ENCODE data around the gene TSHR.
"Not testable (repeated sequence)": the region's sequence is repeated elsewhere in the genome, so short reads cannot be mapped to it uniquely, and the experiment has no call there.

Gene TSHR

DNA sequence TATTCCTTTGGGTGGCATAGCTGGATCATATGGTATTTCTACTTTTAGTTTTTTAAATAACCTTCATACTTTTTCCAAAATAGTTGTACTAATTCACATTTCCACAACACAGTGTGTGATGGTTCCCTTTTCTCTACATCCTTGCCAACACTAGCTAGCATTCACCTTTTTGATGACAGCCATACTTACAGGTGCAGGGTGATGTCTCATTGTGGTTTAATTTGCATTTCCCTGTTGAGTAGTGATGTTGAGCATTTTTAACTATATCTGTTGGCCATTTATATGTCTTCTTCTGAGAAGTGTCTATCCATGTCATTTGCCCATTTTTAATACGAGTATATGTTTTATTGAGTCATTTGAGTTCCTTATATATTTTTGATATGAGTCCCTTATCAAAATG, 96.1 kb downstream of the TSHR start:
- no peaks in the 10 kb centered on the region for H3K27me3 Mint-ChIP-seq (ENCODE audit: low read depth)
- H3K4me1 Mint-ChIP-seq (ENCODE audit: low read depth): no peaks in the 10 kb centered on the region
- no peak overlapping the region for H3K4me3 Mint-ChIP-seq
- H3K36me3 Mint-ChIP-seq (ENCODE audit: low read depth): no peaks in the 10 kb centered on the region
- no peak overlapping the region for H3K27ac Mint-ChIP-seq
- H3K9me3 Mint-ChIP-seq: peaks cover 16% of the 10 kb centered on the region

DNA sequence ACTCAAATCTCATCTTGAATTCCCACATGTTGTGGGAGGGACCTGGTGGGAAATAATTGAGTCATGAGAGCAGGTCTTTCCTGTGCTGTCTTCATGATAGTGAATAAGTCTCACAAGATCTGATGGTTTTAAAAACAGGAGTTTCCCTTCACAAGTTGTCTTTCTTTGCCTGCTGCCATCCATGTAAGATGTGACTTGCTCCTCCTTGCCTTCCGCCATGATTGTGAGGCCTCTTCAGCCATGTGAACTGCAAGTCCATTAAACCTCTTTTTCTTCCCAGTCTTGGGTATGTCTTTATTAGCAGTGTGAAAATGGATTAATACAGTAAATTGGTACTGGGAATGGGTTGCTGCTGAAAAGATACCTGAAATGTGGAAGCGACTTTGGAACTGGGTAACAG, 98.6 kb downstream of the TSHR start:
- H3K27me3 Mint-ChIP-seq (ENCODE audit: low read depth); H3K36me3 Mint-ChIP-seq (ENCODE audit: low read depth): not testable (repeated sequence)

DNA sequence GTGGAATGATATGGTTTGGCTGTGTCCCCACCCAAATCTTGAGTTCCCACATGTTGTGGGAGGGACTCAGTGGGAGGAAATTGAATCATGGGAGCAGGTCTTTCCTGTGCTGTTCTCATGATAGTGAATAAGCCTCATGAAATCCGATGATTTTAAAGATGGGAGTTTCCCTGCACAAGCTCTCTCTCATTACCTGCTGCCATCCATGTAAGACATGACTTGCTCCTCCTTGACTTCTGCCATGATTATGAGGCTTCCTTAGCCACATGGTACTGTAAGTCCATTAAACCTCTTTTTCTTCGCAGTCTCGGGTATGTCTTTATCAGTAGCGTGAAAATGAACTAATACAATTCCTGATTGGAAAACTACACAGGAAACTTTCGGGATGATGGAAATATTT, 100.5 kb downstream of the TSHR start:
- no peak overlapping the region for H3K27ac Mint-ChIP-seq
- no peak overlapping the region for H3K4me3 Mint-ChIP-seq
- H3K9me3 Mint-ChIP-seq: peaks cover 16% of the 10 kb centered on the region
- no peaks in the 10 kb centered on the region for H3K4me1 Mint-ChIP-seq (ENCODE audit: low read depth)
- H3K27me3 Mint-ChIP-seq (ENCODE audit: low read depth): no peaks in the 10 kb centered on the region
- no peaks in the 10 kb centered on the region for H3K36me3 Mint-ChIP-seq (ENCODE audit: low read depth)

More for the DNA sequence above, 98.6 kb downstream of the TSHR start:
- not testable (repeated sequence) for H3K4me1 Mint-ChIP-seq (ENCODE audit: low read depth); H3K4me3 Mint-ChIP-seq; H3K27ac Mint-ChIP-seq
- H3K9me3 Mint-ChIP-seq: peaks cover 16% of the 10 kb centered on the region

DNA sequence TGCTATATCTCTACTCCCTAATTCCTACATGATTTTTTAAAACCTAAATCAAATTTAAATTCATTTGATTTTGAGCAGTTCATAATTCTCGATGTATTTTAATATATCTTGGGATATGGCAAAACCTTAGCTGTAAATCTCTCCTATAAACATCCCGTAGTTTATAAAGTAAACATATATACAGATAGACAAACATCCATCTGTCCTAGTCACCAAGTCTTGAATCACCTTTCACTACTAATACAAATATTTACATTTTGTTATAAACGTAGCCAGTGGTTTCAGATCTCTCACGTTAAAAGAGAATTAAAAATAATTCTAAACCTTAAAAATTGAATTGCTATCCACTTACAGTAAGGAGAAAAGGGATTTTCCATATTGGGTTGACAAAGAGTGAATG, 107.0 kb downstream of the TSHR start:
- Mint-ChIP-seq H3K4me1 (ENCODE audit: low read depth) (no peaks in the 10 kb centered on the region), H3K27ac (no peak overlapping the region), H3K36me3 (ENCODE audit: low read depth) (no peaks in the 10 kb centered on the region), H3K4me3 (no peak overlapping the region), H3K9me3 (no peaks in the 10 kb centered on the region), H3K27me3 (ENCODE audit: low read depth) (peaks cover 3% of the 10 kb centered on the region)

DNA sequence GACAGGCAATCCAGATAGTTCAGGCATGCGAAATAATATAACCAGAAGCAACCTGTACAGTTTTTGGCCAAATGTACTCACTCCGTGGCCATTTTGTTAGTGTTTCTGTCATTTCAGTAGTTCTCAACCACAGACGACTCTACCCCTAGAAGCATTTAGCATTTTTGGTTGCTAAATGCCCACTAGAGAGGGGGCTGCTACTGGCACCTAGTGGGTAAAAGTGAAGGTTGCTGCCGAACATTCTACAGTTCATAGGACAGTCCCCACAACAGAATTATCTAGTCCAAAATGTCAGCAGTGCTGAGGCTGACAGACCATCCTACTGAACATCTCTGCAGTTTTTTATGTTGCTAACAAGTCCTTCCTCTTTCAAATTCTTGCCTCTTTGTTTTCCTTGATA, 107.4 kb downstream of the TSHR start:
- no peaks in the 10 kb centered on the region for H3K36me3 Mint-ChIP-seq (ENCODE audit: low read depth)
- peaks cover 3% of the 10 kb centered on the region for H3K27me3 Mint-ChIP-seq (ENCODE audit: low read depth)
- H3K9me3 Mint-ChIP-seq: no peaks in the 10 kb centered on the region
- no peak overlapping the region for H3K27ac Mint-ChIP-seq
- H3K4me1 Mint-ChIP-seq (ENCODE audit: low read depth): no peaks in the 10 kb centered on the region
- no peak overlapping the region for H3K4me3 Mint-ChIP-seq

DNA sequence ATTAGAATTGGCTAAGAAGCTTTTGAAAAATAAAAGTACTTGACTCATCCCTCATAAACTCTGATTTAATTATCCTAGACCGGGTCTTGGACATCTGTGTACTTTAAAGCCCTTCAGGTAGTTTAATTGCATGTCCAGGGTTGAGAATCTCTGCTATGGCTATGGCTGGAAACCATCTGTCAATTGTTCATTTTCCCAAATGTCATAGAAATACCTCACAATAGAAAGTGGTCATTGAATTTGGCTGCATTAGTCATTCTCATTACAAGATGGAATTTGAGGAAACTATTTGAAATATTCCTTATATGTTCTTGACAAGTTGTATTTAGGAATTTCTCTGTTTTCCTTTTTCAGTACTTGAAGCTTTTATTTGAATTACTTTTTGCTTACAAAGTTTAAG, 111.3 kb downstream of the TSHR start:
- H3K27ac Mint-ChIP-seq: no peak overlapping the region
- no peaks in the 10 kb centered on the region for H3K36me3 Mint-ChIP-seq (ENCODE audit: low read depth)
- no peaks in the 10 kb centered on the region for H3K4me1 Mint-ChIP-seq (ENCODE audit: low read depth)
- H3K4me3 Mint-ChIP-seq: no peak overlapping the region
- peaks cover 9% of the 10 kb centered on the region for H3K9me3 Mint-ChIP-seq
- H3K27me3 Mint-ChIP-seq (ENCODE audit: low read depth): no peaks in the 10 kb centered on the region

DNA sequence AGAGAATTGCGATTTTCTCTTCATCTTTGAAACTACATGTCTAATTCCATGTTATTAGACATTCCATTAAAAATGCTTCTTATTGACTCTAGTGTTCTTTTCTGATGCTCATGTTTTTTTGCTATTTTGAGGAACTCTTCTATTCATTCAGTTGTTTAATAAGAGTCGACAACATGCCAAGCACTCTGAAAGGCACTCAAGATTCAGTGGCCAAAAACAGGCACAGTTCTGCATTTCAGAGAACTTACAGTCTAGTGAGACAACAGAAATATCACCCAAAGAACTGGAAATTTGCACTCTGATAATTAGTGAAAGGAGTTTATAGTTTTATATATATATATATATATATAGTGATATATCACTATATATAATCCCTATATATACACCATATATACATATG, 111.7 kb downstream of the TSHR start:
- H3K4me3 Mint-ChIP-seq: no peak overlapping the region
- H3K9me3 Mint-ChIP-seq: peaks cover 9% of the 10 kb centered on the region

DNA sequence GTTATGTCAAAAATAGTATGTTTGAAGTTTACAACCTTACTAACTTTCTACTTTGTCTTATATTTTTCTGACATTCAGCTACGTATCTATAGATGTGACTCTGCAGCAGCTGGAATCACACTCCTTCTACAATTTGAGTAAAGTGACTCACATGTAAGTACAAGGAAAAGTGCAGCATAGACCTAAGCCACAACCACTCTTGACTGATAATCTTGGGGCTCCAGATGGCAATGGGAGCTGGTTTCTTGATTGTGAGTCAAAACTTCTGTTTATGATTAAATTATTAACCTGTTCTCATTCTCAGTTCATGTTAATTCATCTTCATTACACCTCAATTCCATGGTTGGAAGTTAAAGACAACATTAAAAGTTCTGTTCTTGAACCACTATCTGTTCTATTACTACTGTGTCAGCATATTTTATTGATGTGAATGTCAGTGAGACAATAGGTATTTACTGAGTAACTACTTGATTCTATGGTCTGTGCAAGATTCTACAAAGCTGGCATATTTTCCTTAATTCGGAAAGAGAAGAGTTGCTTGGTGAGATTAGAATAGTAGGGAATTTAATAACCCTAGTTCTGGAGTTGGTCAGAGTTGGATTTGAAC, 112.9 kb downstream of the TSHR start:
- H3K27ac Mint-ChIP-seq: no peak overlapping the region
- H3K4me1 Mint-ChIP-seq (ENCODE audit: low read depth): no peaks in the 10 kb centered on the region
- H3K4me3 Mint-ChIP-seq: no peak overlapping the region
- H3K36me3 Mint-ChIP-seq (ENCODE audit: low read depth): no peaks in the 10 kb centered on the region
- H3K27me3 Mint-ChIP-seq (ENCODE audit: low read depth): no peaks in the 10 kb centered on the region
- H3K9me3 Mint-ChIP-seq: peaks cover 9% of the 10 kb centered on the region

More for the DNA sequence above, 111.7 kb downstream of the TSHR start:
- Mint-ChIP-seq H3K27me3 (ENCODE audit: low read depth) (no peaks in the 10 kb centered on the region), H3K4me1 (ENCODE audit: low read depth) (no peaks in the 10 kb centered on the region), H3K27ac (no peak overlapping the region), H3K36me3 (ENCODE audit: low read depth) (no peaks in the 10 kb centered on the region)

DNA sequence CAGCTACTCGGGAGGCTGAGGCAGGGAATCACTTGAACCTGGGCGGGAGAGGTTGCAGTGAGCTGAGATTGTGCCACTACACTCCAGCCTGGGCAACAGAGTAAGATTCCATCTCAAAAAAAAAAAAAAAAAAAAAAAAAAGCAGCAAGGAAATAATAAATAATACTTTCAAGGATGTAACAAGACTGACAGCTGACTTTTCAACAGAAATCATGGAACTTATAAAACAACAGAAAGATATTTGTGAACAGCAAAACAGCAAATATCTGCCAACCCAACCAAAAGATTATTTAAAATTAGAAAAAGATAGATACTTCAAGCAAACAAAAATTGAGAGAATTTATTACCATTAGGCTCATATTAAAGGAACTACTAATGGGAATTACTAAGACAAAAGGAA, 115.1 kb downstream of the TSHR start:
- Mint-ChIP-seq H3K9me3 (peaks cover 9% of the 10 kb centered on the region), H3K27ac (no peak overlapping the region), H3K4me1 (ENCODE audit: low read depth) (no peaks in the 10 kb centered on the region)

DNA sequence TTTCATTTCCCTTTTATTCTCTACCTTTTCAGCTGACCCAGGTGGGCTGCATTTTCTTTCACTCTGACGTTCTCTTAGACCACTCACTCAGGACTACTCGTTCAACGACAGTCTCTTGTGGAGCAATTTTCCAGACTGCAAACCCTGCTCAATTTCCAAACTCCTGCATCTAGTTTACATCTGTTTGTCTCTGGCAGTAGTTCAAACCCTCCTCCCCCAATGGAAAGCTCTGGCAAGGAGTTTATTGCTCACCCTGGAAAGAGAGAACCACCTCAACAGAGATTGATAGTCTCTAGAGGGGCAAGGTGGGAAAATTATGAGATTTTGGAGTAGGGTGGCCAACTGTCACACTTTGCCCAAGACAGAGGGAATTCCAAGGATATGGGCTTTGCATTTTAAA, 130.2 kb downstream of the TSHR start:
- Mint-ChIP-seq H3K27ac (no peak overlapping the region), H3K9me3 (no peaks in the 10 kb centered on the region), H3K4me1 (ENCODE audit: low read depth) (no peaks in the 10 kb centered on the region), H3K4me3 (no peak overlapping the region), H3K27me3 (ENCODE audit: low read depth) (no peaks in the 10 kb centered on the region), H3K36me3 (ENCODE audit: low read depth) (no peaks in the 10 kb centered on the region)

More for the DNA sequence above, 115.1 kb downstream of the TSHR start:
- no peaks in the 10 kb centered on the region for H3K36me3 Mint-ChIP-seq (ENCODE audit: low read depth)
- no peaks in the 10 kb centered on the region for H3K27me3 Mint-ChIP-seq (ENCODE audit: low read depth)
- no peak overlapping the region for H3K4me3 Mint-ChIP-seq

DNA sequence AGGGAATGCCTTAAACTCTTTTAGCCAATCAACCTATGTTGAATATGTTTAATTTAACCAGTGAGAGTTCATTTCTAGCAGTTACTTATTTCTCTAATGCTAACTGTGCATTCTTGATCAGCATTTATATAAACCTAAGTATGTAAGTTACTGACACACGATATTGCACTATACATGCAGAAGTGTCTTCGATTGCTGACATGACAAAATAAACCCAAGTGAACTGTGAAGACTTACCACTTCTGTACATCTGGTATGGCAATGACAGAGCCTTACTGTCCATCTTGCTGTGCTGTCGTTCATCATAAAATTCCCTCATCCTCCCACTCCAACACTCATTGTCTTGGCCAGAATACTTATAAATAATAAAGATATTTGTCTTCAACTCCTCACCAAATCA, 131.8 kb downstream of the TSHR start:
- H3K4me1 Mint-ChIP-seq (ENCODE audit: low read depth): no peaks in the 10 kb centered on the region
- H3K27me3 Mint-ChIP-seq (ENCODE audit: low read depth): no peaks in the 10 kb centered on the region
- no peak overlapping the region for H3K4me3 Mint-ChIP-seq
- no peaks in the 10 kb centered on the region for H3K9me3 Mint-ChIP-seq
- H3K36me3 Mint-ChIP-seq (ENCODE audit: low read depth): no peaks in the 10 kb centered on the region
- H3K27ac Mint-ChIP-seq: no peak overlapping the region

DNA sequence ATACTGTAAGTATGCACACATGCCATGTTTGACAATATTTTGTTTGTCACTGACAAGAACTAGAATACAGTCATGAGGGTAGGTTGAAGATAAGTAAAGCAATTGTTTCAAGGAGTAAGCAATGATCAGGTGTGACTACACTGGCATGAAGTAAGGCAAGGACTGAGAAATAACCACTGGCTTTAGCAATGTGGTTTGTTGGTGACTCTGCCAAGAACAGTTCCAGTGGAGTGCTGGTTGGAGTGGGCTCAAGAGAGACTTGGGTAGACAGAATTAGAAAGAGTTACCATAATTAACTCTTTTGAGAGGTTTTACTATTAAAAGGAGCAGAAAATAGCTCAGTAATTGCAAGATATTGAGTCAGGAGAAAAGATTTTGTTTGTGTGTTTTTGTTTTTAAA, 135.7 kb downstream of the TSHR start:
- no peak overlapping the region for H3K27ac Mint-ChIP-seq
- no peak overlapping the region for H3K4me3 Mint-ChIP-seq
- no peaks in the 10 kb centered on the region for H3K9me3 Mint-ChIP-seq
- H3K4me1 Mint-ChIP-seq (ENCODE audit: low read depth): no peaks in the 10 kb centered on the region
- H3K36me3 Mint-ChIP-seq (ENCODE audit: low read depth): no peaks in the 10 kb centered on the region
- no peaks in the 10 kb centered on the region for H3K27me3 Mint-ChIP-seq (ENCODE audit: low read depth)

DNA sequence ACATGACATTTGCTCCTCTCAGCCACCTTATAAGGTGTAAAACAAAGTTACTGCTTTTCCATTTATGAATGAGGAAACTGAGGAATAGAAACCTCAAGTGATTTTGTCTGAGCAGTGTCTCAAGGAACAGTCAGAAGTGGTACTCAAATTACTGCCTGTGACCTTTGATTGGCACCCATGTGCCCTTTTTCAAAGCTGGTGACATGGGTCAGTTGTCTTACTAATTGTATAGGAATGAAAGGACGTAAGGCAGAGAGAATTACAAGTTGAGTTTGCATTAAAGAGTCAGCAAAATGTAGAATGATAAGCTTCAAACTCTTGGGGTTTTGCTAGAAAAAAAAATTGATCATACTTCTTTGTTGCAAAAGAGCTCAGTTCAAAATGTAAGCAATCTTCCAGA, 136.2 kb downstream of the TSHR start:
- Mint-ChIP-seq H3K27me3 (ENCODE audit: low read depth) (no peaks in the 10 kb centered on the region), H3K36me3 (ENCODE audit: low read depth) (no peaks in the 10 kb centered on the region), H3K9me3 (no peaks in the 10 kb centered on the region), H3K27ac (no peak overlapping the region), H3K4me3 (no peak overlapping the region), H3K4me1 (ENCODE audit: low read depth) (no peaks in the 10 kb centered on the region)

DNA sequence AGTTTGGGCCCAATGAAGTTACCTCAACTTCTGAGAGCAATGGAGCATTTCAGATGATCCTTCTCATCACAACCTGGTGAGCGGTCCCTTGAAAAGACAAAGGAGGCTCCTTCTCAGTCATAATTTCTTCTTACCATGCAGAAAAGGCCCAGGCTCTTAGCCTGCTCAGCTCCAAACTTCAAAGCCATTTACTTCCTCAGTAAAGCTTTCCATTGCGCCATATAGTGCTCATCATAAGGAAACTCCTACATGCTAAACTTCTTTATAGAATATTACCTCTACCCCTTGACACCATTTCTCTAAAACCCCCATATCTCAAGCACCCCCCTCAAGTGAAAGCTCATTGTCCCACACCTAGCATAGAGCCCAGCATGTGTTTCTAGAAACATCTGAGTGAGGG, 138.2 kb downstream of the TSHR start:
- Mint-ChIP-seq H3K4me1 (ENCODE audit: low read depth) (no peaks in the 10 kb centered on the region), H3K36me3 (ENCODE audit: low read depth) (no peaks in the 10 kb centered on the region), H3K4me3 (no peak overlapping the region), H3K27me3 (ENCODE audit: low read depth) (no peaks in the 10 kb centered on the region), H3K27ac (no peak overlapping the region), H3K9me3 (no peaks in the 10 kb centered on the region)

DNA sequence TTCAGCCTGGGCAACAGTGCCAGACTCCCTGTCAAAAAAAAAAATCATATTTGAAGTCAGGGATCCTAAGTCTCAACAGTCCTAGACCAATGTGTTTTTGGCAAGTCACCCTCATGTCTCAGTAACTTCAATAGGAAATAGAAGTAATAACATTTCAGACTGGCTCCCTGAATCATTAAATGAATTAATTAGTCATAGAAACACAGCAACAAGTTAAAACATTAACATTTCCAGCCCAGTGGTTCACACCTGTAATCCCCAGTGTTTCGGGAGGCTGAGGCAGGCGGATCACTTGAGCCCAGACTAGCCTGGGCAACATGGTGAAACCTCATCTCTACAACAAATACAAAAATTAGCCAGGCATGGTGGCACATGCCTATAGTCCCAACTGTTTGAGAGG, 140.1 kb downstream of the TSHR start:
- Mint-ChIP-seq H3K36me3 (ENCODE audit: low read depth) (no peaks in the 10 kb centered on the region), H3K4me1 (ENCODE audit: low read depth) (no peaks in the 10 kb centered on the region), H3K4me3 (no peak overlapping the region), H3K27me3 (ENCODE audit: low read depth) (no peaks in the 10 kb centered on the region), H3K27ac (no peak overlapping the region), H3K9me3 (no peaks in the 10 kb centered on the region)

DNA sequence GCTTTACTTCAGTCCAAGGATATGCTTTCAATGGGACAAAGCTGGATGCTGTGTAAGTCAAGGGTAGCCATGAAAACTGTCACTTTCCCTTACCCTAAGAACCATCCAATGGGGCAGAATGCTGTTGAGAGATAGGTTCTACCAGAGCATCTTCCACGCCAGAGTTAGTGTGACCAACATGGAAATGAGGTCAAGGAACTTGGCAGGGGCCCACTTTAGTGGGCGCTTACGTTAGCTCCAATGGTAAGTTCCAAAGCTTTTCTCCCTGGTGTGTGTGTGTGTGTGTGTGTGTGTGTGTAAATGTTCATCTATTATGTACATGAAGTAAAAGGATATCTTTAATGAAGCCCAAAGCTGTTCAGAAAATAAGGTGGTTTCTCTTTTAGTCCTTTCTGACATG, 141.2 kb downstream of the TSHR start:
- no peaks in the 10 kb centered on the region for H3K27me3 Mint-ChIP-seq (ENCODE audit: low read depth)
- no peaks in the 10 kb centered on the region for H3K9me3 Mint-ChIP-seq
- H3K4me3 Mint-ChIP-seq: no peak overlapping the region
- H3K27ac Mint-ChIP-seq: no peak overlapping the region
- H3K36me3 Mint-ChIP-seq (ENCODE audit: low read depth): no peaks in the 10 kb centered on the region
- H3K4me1 Mint-ChIP-seq (ENCODE audit: low read depth): no peaks in the 10 kb centered on the region
